H1 (cell line): ENCODE measurements around the gene IL20RB. TPM values are rescaled to one million over a fixed set of nuclear protein-coding genes. Genes with fewer than 3 reads are reported as not detected.
A peak's percentile ranks its signal among the peaks of the same experiment; 100 is the strongest.

Experiments
- CTCF ChIA-PET: fragments of 300-600 bp; sonication (Branson Sonifier 250); formaldehyde crosslinking; loops from one replicate; lab custom pipeline; 2021; ENCODE audit not compliant: partially characterized antibody; lab: Charles Lee
- POLR2A ChIA-PET: fragments of 300-600 bp; sonication (Branson Sonifier 250); formaldehyde crosslinking; loops from one replicate; lab custom pipeline; 2021; ENCODE audit warnings: inconsistent platforms; ENCODE audit not compliant: partially characterized antibody; lab: Charles Lee
- DNase-seq, 2 experiments: peaks; one replicate each; pipeline versions ENCODE4 v3.0.0 to v3.0.0-alpha.2; 2010 to 2022; ENCODE audit warnings: low spot score in 2 of 2, low read depth in 1 of 2, mixed read lengths in 1 of 2
- FAIRE-seq: peaks from 2 replicates; lab custom pipeline; 2011; peaks lifted over from hg19 to GRCh38; lab: Jason Lieb, UNC
- H2AFZ ChIP-seq: 2 replicates; pipeline ENCODE4 v1.8.1; 2012; ENCODE audit warnings: low read length, inconsistent platforms
- H2AK5ac ChIP-seq: 2 replicates; pipeline ENCODE4 v1.6.1; 2013; ENCODE audit warnings: low read depth, low read length
- H2BK120ac ChIP-seq: replicated peaks from 2 replicates; pipeline ENCODE3; 2013; ENCODE audit warnings: low read depth, low read length, inconsistent platforms
- H2BK12ac ChIP-seq: 2 replicates; pipeline ENCODE4 v1.6.1; 2013; ENCODE audit warnings: low read depth, low read length
- H2BK15ac ChIP-seq: 2 replicates; pipeline ENCODE4 v1.6.1; 2013; ENCODE audit warnings: low read length
- H2BK20ac ChIP-seq: 2 replicates; pipeline ENCODE4 v1.6.1; 2013; ENCODE audit warnings: low read length
- H2BK5ac ChIP-seq: 2 replicates; pipeline ENCODE4 v1.6.1; 2013; ENCODE audit warnings: low read depth, low read length
- H3K14ac ChIP-seq: 2 replicates; pipeline ENCODE4 v1.6.1; 2013; ENCODE audit warnings: inconsistent platforms; ENCODE audit not compliant: insufficient read length
- H3K18ac ChIP-seq: 2 replicates; pipeline ENCODE4 v1.6.1; 2013; ENCODE audit warnings: low read length; ENCODE audit errors: extremely low read depth
- H3K23ac ChIP-seq: 2 replicates; pipeline ENCODE4 v1.6.1; 2013; ENCODE audit warnings: inconsistent platforms; ENCODE audit not compliant: insufficient read length
- H3K23me2 ChIP-seq: 2 replicates; pipeline ENCODE4 v1.6.1; 2013; ENCODE audit warnings: low read depth, low read length
- H3K27ac ChIP-seq: 2 replicates; pipeline ENCODE4 v1.6.1; 2011; ENCODE audit warnings: low read depth, low read length, inconsistent platforms
- H3K27me3 ChIP-seq, 4 experiments: replicated peaks in 1 of 4; 1 replicate in 1 of 4; 2 replicates in 3 of 4; pipeline versions ENCODE4 v1.6.1 to v1.8.1; 2011 to 2013; ENCODE audit warnings: low read length in 3 of 4, mild to moderate bottlenecking in 3 of 4, inconsistent platforms in 2 of 4, mixed read lengths in 2 of 4, moderate library complexity in 1 of 4; ENCODE audit not compliant: control insufficient read depth in 3 of 4, insufficient read depth in 3 of 4; ENCODE audit errors: extremely low read depth in 1 of 4
- H3K36me3 ChIP-seq, 4 experiments: 2 replicates each; pipeline versions ENCODE4 v1.6.1 to v1.8.1; 2011 to 2013; ENCODE audit warnings: mild to moderate bottlenecking in 4 of 4, low read length in 3 of 4, moderate library complexity in 2 of 4, control low read depth in 1 of 4, inconsistent platforms in 1 of 4; ENCODE audit not compliant: insufficient read depth in 4 of 4, control insufficient read depth in 2 of 4
- H3K4ac ChIP-seq: replicated peaks from 2 replicates; pipeline ENCODE3; 2013; ENCODE audit warnings: low read length, low read depth, mixed read lengths, inconsistent platforms; ENCODE audit not compliant: insufficient read length
- H3K4me1 ChIP-seq, 4 experiments: replicated peaks in 1 of 4; 1 replicate in 1 of 4; 2 replicates in 3 of 4; pipeline versions ENCODE4 v1.6.1 to v1.8.1; 2011 to 2013; ENCODE audit warnings: low read length in 3 of 4, inconsistent platforms in 2 of 4, mixed read lengths in 1 of 4; ENCODE audit not compliant: insufficient read depth in 4 of 4, control insufficient read depth in 3 of 4
- H3K4me2 ChIP-seq, 2 experiments: 2 replicates each; pipeline versions ENCODE4 v1.6.1 to v1.8.1; 2011 to 2013; ENCODE audit warnings: low read depth in 2 of 2, low read length in 2 of 2, control low read depth in 1 of 2, inconsistent platforms in 1 of 2, mild to moderate bottlenecking in 1 of 2; ENCODE audit not compliant: insufficient read depth in 1 of 2
- H3K4me3 ChIP-seq, 4 experiments: fragments of 200-600, 300-600 bp in 1 of 4; sonication (generic), shearing (Covaris generic), sonication (Bioruptor Twin) in 1 of 4; 2 replicates each; pipeline versions ENCODE4 v1.5.1 to v1.8.1; 2011 to 2016; ENCODE audit warnings: low read length in 4 of 4, low read depth in 3 of 4, control low read depth in 2 of 4, inconsistent platforms in 2 of 4, mild to moderate bottlenecking in 2 of 4, mixed read lengths in 1 of 4, moderate library complexity in 1 of 4; ENCODE audit not compliant: insufficient read depth in 2 of 4; ENCODE audit errors: extremely low read depth in 1 of 4
- H3K56ac ChIP-seq: replicated peaks from 2 replicates; pipeline ENCODE3; 2013; ENCODE audit warnings: low read depth, mild to moderate bottlenecking, mixed read lengths, low read length, inconsistent platforms; ENCODE audit not compliant: insufficient read length
- H3K79me1 ChIP-seq: 2 replicates; pipeline ENCODE4 v1.6.1; 2013; ENCODE audit warnings: low read depth, low read length, control low read depth
- H3K79me2 ChIP-seq, 2 experiments: 2 replicates each; pipeline versions ENCODE4 v1.6.1 to v1.8.1; 2012 to 2013; ENCODE audit warnings: low read length in 2 of 2, mild to moderate bottlenecking in 2 of 2, inconsistent platforms in 1 of 2; ENCODE audit not compliant: insufficient read depth in 2 of 2, control insufficient read depth in 1 of 2
- H3K9ac ChIP-seq, 4 experiments: replicated peaks in 1 of 4; 1 replicate in 1 of 4; 2 replicates in 3 of 4; pipeline versions ENCODE4 v1.6.1 to v1.8.1; 2011 to 2013; ENCODE audit warnings: low read depth in 3 of 4, low read length in 3 of 4, control low read depth in 2 of 4, mild to moderate bottlenecking in 2 of 4, moderate library complexity in 2 of 4, inconsistent platforms in 1 of 4; ENCODE audit errors: extremely low read depth in 1 of 4
- H3K9me3 ChIP-seq, 2 experiments: 2 replicates each; pipeline versions ENCODE4 v1.6.1 to v1.8.1; 2012 to 2013; ENCODE audit warnings: mild to moderate bottlenecking in 2 of 2, moderate library complexity in 2 of 2, control low read depth in 1 of 2, inconsistent platforms in 1 of 2, low read depth in 1 of 2, low read length in 1 of 2, mixed read lengths in 1 of 2; ENCODE audit not compliant: insufficient read depth in 2 of 2
- H4K20me1 ChIP-seq, 2 experiments: replicated peaks in 1 of 2; 2 replicates each; pipeline versions ENCODE3 to v1.8.1; 2011 to 2013; ENCODE audit warnings: inconsistent platforms in 2 of 2, low read length in 2 of 2, mild to moderate bottlenecking in 1 of 2; ENCODE audit not compliant: insufficient read depth in 2 of 2, control insufficient read depth in 1 of 2
- H4K5ac ChIP-seq: 2 replicates; pipeline ENCODE4 v1.6.1; 2013; ENCODE audit warnings: low read length, low read depth, mixed read lengths, inconsistent platforms; ENCODE audit not compliant: insufficient read length
- H4K8ac ChIP-seq: 2 replicates; pipeline ENCODE4 v1.8.0; 2013; ENCODE audit warnings: mild to moderate bottlenecking, moderate library complexity, low read length, inconsistent platforms; ENCODE audit not compliant: insufficient read depth; ENCODE audit errors: extremely low read depth
- H4K91ac ChIP-seq: replicated peaks from 2 replicates; pipeline ENCODE3; 2013; ENCODE audit warnings: low read length, mixed read lengths, inconsistent platforms; ENCODE audit not compliant: insufficient read length
- HDAC2 ChIP-seq, 2 experiments: fragments of 300-600 bp in 1 of 2; sonication (generic) in 1 of 2; IDR thresholded peaks; 2 replicates each; pipeline ENCODE4 v1.6.1; 2011 to 2012; ENCODE audit warnings: low read depth in 2 of 2, low read length in 2 of 2, mild to moderate bottlenecking in 2 of 2, moderate library complexity in 2 of 2, borderline replicate concordance in 1 of 2, inconsistent platforms in 1 of 2
- KDM5A ChIP-seq: fragments of 200-600 bp; IDR thresholded peaks from 2 replicates; pipeline ENCODE4 v1.7.1; 2012; ENCODE audit warnings: mild to moderate bottlenecking, low read length, inconsistent platforms, mixed read lengths
- RAD21 ChIP-seq, 2 experiments: IDR thresholded peaks in 1 of 2; conservative IDR thresholded peaks in 1 of 2; 2 replicates each; pipeline ENCODE4 v1.6.1; 2011; ENCODE audit warnings: low read depth in 2 of 2, low read length in 2 of 2, improper control_type of control experiment in 1 of 2, inconsistent platforms in 1 of 2, mild to moderate bottlenecking in 1 of 2, moderate library complexity in 1 of 2
- RBBP5 ChIP-seq: IDR thresholded peaks from 2 replicates; pipeline ENCODE4 v1.7.1; 2012; ENCODE audit warnings: low read depth, mild to moderate bottlenecking, inconsistent platforms, low read length, moderate library complexity, borderline replicate concordance
- SIX5 ChIP-seq: IDR thresholded peaks from 2 replicates; pipeline ENCODE4 v1.6.1; 2011; ENCODE audit warnings: mild to moderate bottlenecking, low read depth, low read length
- SP4 ChIP-seq: IDR thresholded peaks from 2 replicates; pipeline ENCODE4 v1.6.1; 2012; ENCODE audit warnings: low read length, inconsistent platforms
- TEAD4 ChIP-seq: IDR thresholded peaks from 2 replicates; pipeline ENCODE4 v1.6.1; 2012; ENCODE audit warnings: low read depth, low read length, inconsistent platforms, mixed read lengths
- WGBS, 2 experiments: shearing (Covaris generic) in 1 of 2; methylation state at CpG; one replicate each; pipeline versions ENCODE4 v1.1.6 to v1.1.7; 2013 to 2015; ENCODE audit warnings: low lambda C conversion rate in 2 of 2, mixed read lengths in 2 of 2, inconsistent platforms in 1 of 2, low coverage in 1 of 2, missing lambda C conversion rate in 1 of 2; ENCODE audit not compliant: insufficient replicate concordance in 2 of 2, insufficient coverage in 1 of 2, insufficient read length in 1 of 2; ENCODE audit errors: extremely low coverage in 1 of 2, missing lambda C conversion rate in 1 of 2; 5-methylcytosine and 5-hydroxymethylcytosine counted together
- polyA plus RNA-seq, 7 experiments: library from polyadenylated mRNA; depleted of rRNA in 3 of 7; stranded (reverse) in 5 of 7; unstranded in 2 of 7; fragments of >200 nt in 5 of 7; fragments of 200-250 nt in 2 of 7; gene quantifications; 1 replicate in 5 of 7; 2 replicates in 1 of 7; 4 replicates in 1 of 7; pipeline versions ENCODE4 v1.2.1 to v1.2.3, GENCODE V29; 2011 to 2013; ENCODE audit warnings: missing spikeins in 2 of 7, mixed read lengths in 2 of 7
- total RNA-seq: library from RNA; stranded (reverse); fragmentation: NEBNext Ultra II Directional; extraction: Animal tissue kit (Norgen Biotek cat#: 25700); gene quantifications from 2 replicates; pipeline ENCODE4 v1.2.1, GENCODE V29; 2021
- TF ChIP-seq, protein P1 (sequence below): IDR thresholded peaks from 2 replicates; pipeline ENCODE4 v1.6.1; 2011; ENCODE audit warnings: low read length, improper control_type of control experiment
- TF ChIP-seq, protein P2 (sequence below): IDR thresholded peaks from 2 replicates; pipeline ENCODE4 v1.6.1; 2012; ENCODE audit warnings: inconsistent platforms

Gene IL20RB
- total and polyA plus RNA-seq, 2 of the 8 experiments (the other 6 are each of a cell fraction or from before 2014, with no cell fraction given) = 1.6 to 1.8 TPM

DNA sequence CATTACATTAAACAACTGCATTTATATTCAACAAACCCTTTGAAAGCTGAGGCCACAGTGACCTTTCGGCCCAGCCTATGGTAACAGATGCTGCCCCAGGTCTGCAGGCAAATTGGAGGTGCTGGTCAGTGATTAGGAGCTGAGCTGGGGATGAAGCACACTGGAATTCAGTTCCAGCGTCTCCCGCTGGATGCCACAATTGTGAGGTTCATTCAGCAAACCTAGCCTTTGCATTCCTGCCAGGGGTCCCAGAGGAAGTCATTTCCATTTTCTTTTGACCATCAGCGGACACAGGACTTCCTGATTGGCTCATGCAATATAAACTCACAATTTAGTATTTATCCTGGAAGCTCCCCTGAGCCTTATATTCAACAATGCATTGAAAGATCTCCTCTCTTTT lies 89.5 kb downstream of the IL20RB start:
- Histone ChIP-seq H3K14ac (no peak overlapping the region), H2BK120ac (no peak overlapping the region), H3K4ac (no peak overlapping the region), H3K79me2 (no peaks in the 10 kb centered on the region), H2AK5ac (no peak overlapping the region), H2AFZ (0 out of 2 replicates have a peak overlapping the region, but pooled peaks have one; percentile 6), H3K4me3 (no peak overlapping the region), H3K9me3 (no peaks in the 10 kb centered on the region), H2BK20ac (no peak overlapping the region), H2BK12ac (no peak overlapping the region), H3K9ac (no peak overlapping the region), H4K91ac (no peak overlapping the region), H3K23ac (no peak overlapping the region), H4K8ac (no peak overlapping the region), H3K4me1 (peaks cover 2 to 5% (median 4%) of the 10 kb centered on the region in 4 experiments; a peak in 4 of 7 replicates), H3K18ac (no peak overlapping the region), H3K56ac (no peak overlapping the region), H3K27me3 (no peaks in the 10 kb centered on the region), H2BK15ac (no peak overlapping the region), H2BK5ac (no peak overlapping the region), H3K79me1 (no peaks in the 10 kb centered on the region; the same call in 1 of the 2 replicates), H3K4me2 (no peak overlapping the region), H3K23me2 (no peaks in the 10 kb centered on the region), H4K20me1 (no peaks in the 10 kb centered on the region), H3K27ac (no peak overlapping the region), H3K36me3 (no peaks in the 10 kb centered on the region), H4K5ac (no peak overlapping the region)
- ChIA-PET POLR2A (no interaction called here), CTCF (interaction anchor here (1.2 to 1.5 kb wide), 2 partner anchors 59 to 64 kb away, joined by 4 to 6 read pairs; no protein-coding TSS in a partner anchor)
- WGBS, 2 experiments = 23% methylated on average over 4 of the region's 4 CpGs; no CpG with 5 or more reads in 1 of the 2 experiments
- peak; percentile 95 for FAIRE-seq
- DNase-seq = no peak
- TF ChIP-seq, protein P1, sequence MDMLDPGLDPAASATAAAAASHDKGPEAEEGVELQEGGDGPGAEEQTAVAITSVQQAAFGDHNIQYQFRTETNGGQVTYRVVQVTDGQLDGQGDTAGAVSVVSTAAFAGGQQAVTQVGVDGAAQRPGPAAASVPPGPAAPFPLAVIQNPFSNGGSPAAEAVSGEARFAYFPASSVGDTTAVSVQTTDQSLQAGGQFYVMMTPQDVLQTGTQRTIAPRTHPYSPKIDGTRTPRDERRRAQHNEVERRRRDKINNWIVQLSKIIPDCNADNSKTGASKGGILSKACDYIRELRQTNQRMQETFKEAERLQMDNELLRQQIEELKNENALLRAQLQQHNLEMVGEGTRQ = no peak
- TF ChIP-seq KDM5A (no peak), SP4 (no peak), RAD21 (IDR thresholded peaks at IDR 0.05 in 1 of 2, conservative IDR thresholded peaks at IDR 0.05 in 1 of 2; ENCODE audit: low read depth in 2 of 2, low read length in 2 of 2) (peak; percentile 26 to 35; a peak in 3 of 4 replicates), SIX5 (no peak), TEAD4 (peak; percentile 81), RBBP5 (no peak), HDAC2 (IDR thresholded peaks at IDR 0.05; ENCODE audit: borderline replicate concordance in 1 of 2, low read depth in 2 of 2, low read length in 2 of 2) (0 out of 4 replicates have a peak, but pooled peaks of 1 of the 2 experiments have one; percentile 22)
- TF ChIP-seq, protein P2, sequence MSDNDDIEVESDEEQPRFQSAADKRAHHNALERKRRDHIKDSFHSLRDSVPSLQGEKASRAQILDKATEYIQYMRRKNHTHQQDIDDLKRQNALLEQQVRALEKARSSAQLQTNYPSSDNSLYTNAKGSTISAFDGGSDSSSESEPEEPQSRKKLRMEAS = no peak
